ENCODE data around the gene OCA2.

The OCA2 gene

GRCh38 chr15:28005004-28005527 is 94.0 kb downstream of the OCA2 start:
- 95% methylated on average over 15 of the region's 15 CpGs for WGBS
- no peak overlapping the region for H3K4me3 ChIP-seq (ENCODE audit: low read length)
- H3K27ac ChIP-seq (ENCODE audit: low read depth, low read length): no peak overlapping the region
- H3K36me3 ChIP-seq (ENCODE audit: insufficient read depth, low read length): no peaks in the 10 kb centered on the region
- no peaks in the 10 kb centered on the region for H3K27me3 ChIP-seq (ENCODE audit: insufficient read depth, low read length)
- H3K9ac ChIP-seq (ENCODE audit: low read depth, low read length): no peak overlapping the region
- H3K9me3 ChIP-seq (ENCODE audit: insufficient read depth, low read depth, low read length): 0 out of 2 replicates have a peak, but pooled peaks cover 3% of the 10 kb centered on the region
- H3K4me1 ChIP-seq (ENCODE audit: insufficient read depth, low read length): no peaks in the 10 kb centered on the region

DNA sequence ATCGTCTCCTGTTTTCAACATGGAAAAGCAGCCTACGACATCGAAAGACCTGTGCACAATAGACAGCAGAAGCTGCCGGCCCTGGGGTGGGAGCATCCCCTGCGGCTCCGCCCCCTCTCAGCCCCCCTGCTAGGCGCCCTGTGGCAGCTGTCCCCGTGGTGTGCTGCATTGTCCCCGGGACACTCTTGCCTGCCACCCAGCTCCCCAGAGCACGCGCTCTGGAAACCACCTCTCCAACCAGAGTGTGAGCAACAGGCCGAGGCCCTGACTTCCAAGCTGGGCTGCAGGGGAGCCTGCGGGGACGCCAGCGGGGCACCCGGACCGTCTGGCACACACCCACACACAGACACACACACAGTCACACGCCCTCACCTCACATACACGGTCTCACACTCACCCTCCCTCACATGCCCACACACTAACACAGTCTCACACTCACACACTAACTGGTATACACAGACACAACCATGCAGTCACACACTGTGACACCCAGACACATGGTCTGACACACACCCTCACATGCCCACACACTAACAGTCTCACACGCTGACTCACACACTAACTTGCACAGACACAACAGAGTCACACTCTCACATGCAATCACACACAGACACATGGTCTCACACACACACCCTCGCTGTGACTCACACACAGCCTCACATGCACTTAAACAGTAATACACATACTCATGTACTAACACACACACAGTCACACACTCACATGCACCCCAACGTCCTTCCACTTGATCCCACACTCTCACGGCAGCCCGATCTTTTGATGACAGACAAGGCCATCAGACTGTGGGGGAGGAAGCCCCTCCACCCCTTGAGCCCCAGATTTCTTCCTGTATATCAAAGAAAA is 94.7 kb downstream of the OCA2 start:
- Histone ChIP-seq H3K4me3 (ENCODE audit: low read length) (no peak overlapping the region), H3K9ac (ENCODE audit: low read depth, low read length) (no peak overlapping the region), H3K27me3 (ENCODE audit: insufficient read depth, low read length) (no peaks in the 10 kb centered on the region), H3K4me1 (ENCODE audit: insufficient read depth, low read length) (no peaks in the 10 kb centered on the region), H3K9me3 (ENCODE audit: insufficient read depth, low read depth, low read length) (0 out of 2 replicates have a peak, but pooled peaks cover 3% of the 10 kb centered on the region), H3K27ac (ENCODE audit: low read depth, low read length) (no peak overlapping the region), H3K36me3 (ENCODE audit: insufficient read depth, low read length) (no peaks in the 10 kb centered on the region)
- 92% methylated on average over 24 of the region's 24 CpGs for WGBS

- H3K27me3 ChIP-seq (ENCODE audit: insufficient read depth, low read length): no peaks in the 10 kb centered on the region
- H3K4me1 ChIP-seq (ENCODE audit: insufficient read depth, low read length): no peaks in the 10 kb centered on the region
- no peaks in the 10 kb centered on the region for H3K9me3 ChIP-seq (ENCODE audit: insufficient read depth, low read depth, low read length)
- H3K9ac ChIP-seq (ENCODE audit: low read depth, low read length): no peak overlapping the region
- H3K27ac ChIP-seq (ENCODE audit: low read depth, low read length): no peak overlapping the region
- no peaks in the 10 kb centered on the region for H3K36me3 ChIP-seq (ENCODE audit: insufficient read depth, low read length)
- H3K4me3 ChIP-seq (ENCODE audit: low read length): no peak overlapping the region
- WGBS: 96% methylated on average over 63 of the region's 63 CpGs
Measured at GRCh38 chr15:28003302-28004037, 95.6 kb downstream of the OCA2 start.

- Histone ChIP-seq H3K4me1 (ENCODE audit: insufficient read depth, low read length) (no peaks in the 10 kb centered on the region), H3K9me3 (ENCODE audit: insufficient read depth, low read depth, low read length) (no peaks in the 10 kb centered on the region), H3K9ac (ENCODE audit: low read depth, low read length) (no peak overlapping the region), H3K27ac (ENCODE audit: low read depth, low read length) (no peak overlapping the region), H3K27me3 (ENCODE audit: insufficient read depth, low read length) (no peaks in the 10 kb centered on the region), H3K36me3 (ENCODE audit: insufficient read depth, low read length) (no peaks in the 10 kb centered on the region), H3K4me3 (ENCODE audit: low read length) (no peak overlapping the region)
- WGBS: 96% methylated on average over 10 of the region's 10 CpGs
Measured at GRCh38 chr15:28002867-28003266, 96.2 kb downstream of the OCA2 start.

- H3K4me1 ChIP-seq (ENCODE audit: insufficient read depth, low read length): no peaks in the 10 kb centered on the region
- H3K27ac ChIP-seq (ENCODE audit: low read depth, low read length): no peak overlapping the region
- no peaks in the 10 kb centered on the region for H3K9me3 ChIP-seq (ENCODE audit: insufficient read depth, low read depth, low read length)
- no peak overlapping the region for H3K4me3 ChIP-seq (ENCODE audit: low read length)
- no peaks in the 10 kb centered on the region for H3K27me3 ChIP-seq (ENCODE audit: insufficient read depth, low read length)
- H3K36me3 ChIP-seq (ENCODE audit: insufficient read depth, low read length): no peaks in the 10 kb centered on the region
- 95% methylated on average over 12 of the region's 12 CpGs for WGBS
- H3K9ac ChIP-seq (ENCODE audit: low read depth, low read length): no peak overlapping the region
Measured at GRCh38 chr15:28002136-28002861, 96.8 kb downstream of the OCA2 start.

DNA sequence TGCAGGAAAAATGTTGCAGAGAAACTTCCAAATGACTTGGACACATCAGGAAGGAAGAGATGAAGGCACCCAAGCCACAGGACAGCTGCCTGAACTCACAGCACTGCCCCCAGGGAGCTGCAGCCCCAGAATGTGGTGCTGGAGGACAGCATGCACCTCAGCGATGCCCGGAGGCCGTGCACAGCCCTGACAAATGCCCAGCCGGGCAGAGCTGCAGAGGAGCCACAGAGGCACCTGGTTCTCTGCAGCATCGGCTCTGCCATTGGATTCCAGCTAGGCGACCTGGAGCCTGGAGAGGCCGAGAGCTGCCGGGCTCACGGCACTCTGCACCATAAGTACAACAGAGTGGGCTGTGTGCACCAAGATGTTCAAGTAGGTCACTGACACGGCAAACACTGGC is 97.5 kb downstream of the OCA2 start:
- H3K4me1 ChIP-seq (ENCODE audit: insufficient read depth, low read length): no peaks in the 10 kb centered on the region
- no peak overlapping the region for H3K27ac ChIP-seq (ENCODE audit: low read depth, low read length)
- WGBS: 92% methylated on average over 10 of the region's 10 CpGs
- H3K27me3 ChIP-seq (ENCODE audit: insufficient read depth, low read length): no peaks in the 10 kb centered on the region
- no peak overlapping the region for H3K4me3 ChIP-seq (ENCODE audit: low read length)
- H3K9ac ChIP-seq (ENCODE audit: low read depth, low read length): no peak overlapping the region
- H3K36me3 ChIP-seq (ENCODE audit: insufficient read depth, low read length): no peaks in the 10 kb centered on the region
- H3K9me3 ChIP-seq (ENCODE audit: insufficient read depth, low read depth, low read length): no peaks in the 10 kb centered on the region

GRCh38 chr15:27993996-27994780 is 104.9 kb downstream of the OCA2 start:
- no peak overlapping the region for H3K27ac ChIP-seq (ENCODE audit: low read depth, low read length)

DNA sequence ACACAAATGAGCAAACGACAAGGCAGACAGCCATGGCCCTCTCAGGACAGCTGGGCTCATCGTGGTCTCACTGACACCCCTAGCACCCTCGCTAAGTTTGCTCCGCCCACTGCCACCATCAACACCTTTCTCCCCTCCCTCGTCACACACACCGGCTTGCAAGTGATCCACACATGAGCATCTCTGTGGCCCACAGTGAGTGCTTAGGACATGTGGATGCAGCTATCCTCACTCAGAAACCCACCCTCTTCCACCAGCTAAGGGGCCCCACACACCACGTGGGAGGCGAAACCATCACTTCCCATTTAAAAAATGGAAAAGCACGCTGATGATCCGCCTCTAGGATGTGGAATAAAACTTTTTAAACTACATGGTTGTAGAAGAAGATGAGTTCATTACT is 105.6 kb downstream of the OCA2 start:
- 92% methylated on average over 7 of the region's 10 CpGs for WGBS
- H3K27ac ChIP-seq (ENCODE audit: low read depth, low read length): no peak overlapping the region
- H3K36me3 ChIP-seq (ENCODE audit: insufficient read depth, low read length): no peaks in the 10 kb centered on the region
- H3K9me3 ChIP-seq (ENCODE audit: insufficient read depth, low read depth, low read length): no peaks in the 10 kb centered on the region
- no peaks in the 10 kb centered on the region for H3K4me1 ChIP-seq (ENCODE audit: insufficient read depth, low read length)
- no peak overlapping the region for H3K9ac ChIP-seq (ENCODE audit: low read depth, low read length)
- H3K27me3 ChIP-seq (ENCODE audit: insufficient read depth, low read length): no peaks in the 10 kb centered on the region
- no peak overlapping the region for H3K4me3 ChIP-seq (ENCODE audit: low read length)

More at GRCh38 chr15:27993996-27994780, 104.9 kb downstream of the OCA2 start:
- no peaks in the 10 kb centered on the region for H3K4me1 ChIP-seq (ENCODE audit: insufficient read depth, low read length)
- WGBS: 95% methylated on average over 16 of the region's 16 CpGs
- no peak overlapping the region for H3K9ac ChIP-seq (ENCODE audit: low read depth, low read length)
- no peaks in the 10 kb centered on the region for H3K27me3 ChIP-seq (ENCODE audit: insufficient read depth, low read length)
- H3K36me3 ChIP-seq (ENCODE audit: insufficient read depth, low read length): no peaks in the 10 kb centered on the region
- H3K4me3 ChIP-seq (ENCODE audit: low read length): no peak overlapping the region
- H3K9me3 ChIP-seq (ENCODE audit: insufficient read depth, low read depth, low read length): no peaks in the 10 kb centered on the region

- no peaks in the 10 kb centered on the region for H3K27me3 ChIP-seq (ENCODE audit: insufficient read depth, low read length)
- H3K27ac ChIP-seq (ENCODE audit: low read depth, low read length): no peak overlapping the region
- H3K9ac ChIP-seq (ENCODE audit: low read depth, low read length): no peak overlapping the region
- H3K4me1 ChIP-seq (ENCODE audit: insufficient read depth, low read length): no peaks in the 10 kb centered on the region
- 88% methylated on average over 16 of the region's 16 CpGs for WGBS
- no peaks in the 10 kb centered on the region for H3K9me3 ChIP-seq (ENCODE audit: insufficient read depth, low read depth, low read length)
- H3K4me3 ChIP-seq (ENCODE audit: low read length): no peak overlapping the region
- H3K36me3 ChIP-seq (ENCODE audit: insufficient read depth, low read length): no peaks in the 10 kb centered on the region
Measured at GRCh38 chr15:27990521-27991515, 108.3 kb downstream of the OCA2 start.

Data from HUES64 (cell line).